ENCODE measurements around the gene REELD1.

GRCh38 chr4:146182443-146182842 lies 31.9 kb upstream of the REELD1 start:
- no peak for TF ChIP-seq CTCF (conservative IDR thresholded peaks at IDR 0.05)
- TF ChIP-seq EZH2 (IDR thresholded peaks at IDR 0.05; ENCODE audit: low read depth), result no peak
